Parathyroid adenoma (tissue), 2 donors: ENCODE results near the gene DMPK.

Experiments
- H2AFZ ChIP-seq: fragments of 300-600 bp; sonication (generic); one replicate; pipeline ENCODE4 v1.7.0; 2017; ENCODE audit warnings: antibody characterized with exemption, mild to moderate bottlenecking
- H3K27ac ChIP-seq: fragments of 300-600 bp; sonication (generic); one replicate; pipeline ENCODE4 v1.7.0; 2017
- H3K27me3 ChIP-seq: fragments of 300-600 bp; sonication (generic); one replicate; pipeline ENCODE4 v1.7.0; 2017; ENCODE audit warnings: low read length; ENCODE audit not compliant: control insufficient read depth, insufficient read depth
- H3K36me3 ChIP-seq: fragments of 300-600 bp; sonication (generic); one replicate; pipeline ENCODE4 v1.7.0; 2017; ENCODE audit warnings: low read length; ENCODE audit not compliant: control insufficient read depth, insufficient read depth
- H3K4me1 ChIP-seq: fragments of 300-600 bp; sonication (generic); one replicate; pipeline ENCODE4 v1.7.0; 2017; ENCODE audit warnings: control low read depth
- H3K4me2 ChIP-seq: fragments of 300-600 bp; sonication (generic); one replicate; pipeline ENCODE4 v1.7.0; 2017; ENCODE audit warnings: low read length
- H3K4me3 ChIP-seq: fragments of 300-600 bp; sonication (generic); one replicate; pipeline ENCODE4 v1.7.0; 2017; ENCODE audit warnings: low read depth, low read length
- H3K79me2 ChIP-seq: fragments of 300-600 bp; sonication (generic); one replicate; pipeline ENCODE4 v1.7.0; 2017; ENCODE audit warnings: control low read depth
- H3K9ac ChIP-seq: fragments of 300-600 bp; sonication (generic); one replicate; pipeline ENCODE4 v1.7.0; 2017; ENCODE audit warnings: mild to moderate bottlenecking
- H3K9me3 ChIP-seq: fragments of 300-600 bp; sonication (generic); one replicate; pipeline ENCODE4 v1.7.0; 2017; ENCODE audit warnings: low read length; ENCODE audit not compliant: control insufficient read depth
- CTCF ChIP-seq: fragments of 300-600 bp; sonication (generic); IDR thresholded peaks from one replicate; pipeline ENCODE4 v1.7.0; 2017; ENCODE audit warnings: antibody characterized with exemption, mild to moderate bottlenecking
- donor health status: primary hyperparathyroidism.

Gene DMPK

GRCh38 chr19:45820413-45821102 is 38.3 kb upstream of the DMPK start:
- H3K4me2 ChIP-seq = no peak overlapping the region
- H3K4me3 ChIP-seq = no peak overlapping the region
- no peak overlapping the region for H2AFZ ChIP-seq
- H3K36me3 ChIP-seq = no peaks in the 10 kb centered on the region
- H3K9ac ChIP-seq = no peak overlapping the region
- H3K27ac ChIP-seq = no peak overlapping the region
- no peaks in the 10 kb centered on the region for H3K9me3 ChIP-seq
- H3K79me2 ChIP-seq = no peaks in the 10 kb centered on the region
- H3K27me3 ChIP-seq = no peaks in the 10 kb centered on the region
- no peaks in the 10 kb centered on the region for H3K4me1 ChIP-seq
- no peak for TF ChIP-seq CTCF

- no peak overlapping the region for H3K4me3 ChIP-seq
Observed at GRCh38 chr19:45819769-45820168, 37.5 kb upstream of the DMPK start.

GRCh38 chr19:45817725-45818301 is 35.5 kb upstream of the DMPK start:
- Histone ChIP-seq H3K4me3 (no peak overlapping the region), H3K9me3 (no peaks in the 10 kb centered on the region), H3K27me3 (no peaks in the 10 kb centered on the region), H3K27ac (no peak overlapping the region), H3K9ac (no peak overlapping the region), H3K4me1 (no peaks in the 10 kb centered on the region), H3K4me2 (no peak overlapping the region), H3K79me2 (no peaks in the 10 kb centered on the region), H3K36me3 (no peaks in the 10 kb centered on the region), H2AFZ (no peak overlapping the region)
- TF ChIP-seq CTCF = no peak

More at GRCh38 chr19:45819769-45820168, 37.5 kb upstream of the DMPK start:
- Histone ChIP-seq H3K9ac (no peak overlapping the region), H3K9me3 (no peaks in the 10 kb centered on the region), H3K27ac (no peak overlapping the region), H3K4me1 (no peaks in the 10 kb centered on the region), H2AFZ (no peak overlapping the region), H3K79me2 (no peaks in the 10 kb centered on the region), H3K27me3 (no peaks in the 10 kb centered on the region), H3K36me3 (no peaks in the 10 kb centered on the region), H3K4me2 (no peak overlapping the region)
- TF ChIP-seq CTCF = no peak

- Histone ChIP-seq H2AFZ (no peak overlapping the region), H3K4me2 (peak overlapping the region; percentile 33), H3K27me3 (no peaks in the 10 kb centered on the region), H3K4me3 (peak overlapping the region; percentile 28), H3K79me2 (no peaks in the 10 kb centered on the region), H3K9me3 (no peaks in the 10 kb centered on the region), H3K27ac (no peak overlapping the region), H3K4me1 (no peaks in the 10 kb centered on the region), H3K9ac (no peak overlapping the region), H3K36me3 (no peaks in the 10 kb centered on the region)
- TF ChIP-seq CTCF = peak; percentile 96
Observed at GRCh38 chr19:45817010-45817724, 34.9 kb upstream of the DMPK start.
